Hepatocyte (in vitro differentiated cells): Measurements from ENCODE around the gene IRF7.

Experiments
- EZH2 ChIP-seq: fragments of 200-600 bp; sonication (generic); IDR thresholded peaks from 2 replicates; pipeline ENCODE4 v1.6.1; 2016; ENCODE audit warnings: antibody characterized with exemption, mild to moderate bottlenecking, borderline replicate concordance
- EZH2phosphoT487 ChIP-seq: fragments of 200-600 bp; sonication (generic); IDR thresholded peaks from one replicate; pipeline ENCODE4 v1.6.1; 2018; ENCODE audit warnings: antibody characterized with exemption, mild to moderate bottlenecking, low read depth, moderate library complexity; ENCODE audit not compliant: unreplicated experiment, severe bottlenecking
- TF ChIP-seq, protein P1 (sequence below): fragments of 200-600 bp; sonication (generic); IDR thresholded peaks from 2 replicates; pipeline ENCODE4 v1.5.1; 2016; ENCODE audit warnings: antibody characterized with exemption, mild to moderate bottlenecking; ENCODE audit not compliant: poor library complexity

DNA sequence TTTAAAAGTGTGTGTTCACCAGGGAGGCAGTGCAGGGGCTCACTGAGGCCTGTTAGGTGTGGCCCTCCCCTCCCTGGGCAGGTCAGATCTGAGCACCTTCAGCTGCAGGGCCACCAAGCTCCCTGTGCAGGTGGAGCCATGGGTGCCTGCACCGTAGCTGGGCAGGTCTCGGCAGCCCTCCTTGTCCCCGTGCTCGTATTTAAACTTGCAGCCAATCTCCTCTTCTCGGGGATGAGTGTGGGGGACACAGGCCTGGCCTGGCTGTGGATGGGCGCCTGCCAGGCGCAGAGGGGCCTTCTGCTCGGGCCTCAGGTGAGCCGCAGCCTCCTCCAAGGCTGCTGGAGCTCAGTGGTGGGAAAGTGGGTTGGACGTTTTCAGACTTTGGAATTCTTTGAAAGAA lies 20.4 kb downstream of the IRF7 start:
- TF ChIP-seq, protein P1, sequence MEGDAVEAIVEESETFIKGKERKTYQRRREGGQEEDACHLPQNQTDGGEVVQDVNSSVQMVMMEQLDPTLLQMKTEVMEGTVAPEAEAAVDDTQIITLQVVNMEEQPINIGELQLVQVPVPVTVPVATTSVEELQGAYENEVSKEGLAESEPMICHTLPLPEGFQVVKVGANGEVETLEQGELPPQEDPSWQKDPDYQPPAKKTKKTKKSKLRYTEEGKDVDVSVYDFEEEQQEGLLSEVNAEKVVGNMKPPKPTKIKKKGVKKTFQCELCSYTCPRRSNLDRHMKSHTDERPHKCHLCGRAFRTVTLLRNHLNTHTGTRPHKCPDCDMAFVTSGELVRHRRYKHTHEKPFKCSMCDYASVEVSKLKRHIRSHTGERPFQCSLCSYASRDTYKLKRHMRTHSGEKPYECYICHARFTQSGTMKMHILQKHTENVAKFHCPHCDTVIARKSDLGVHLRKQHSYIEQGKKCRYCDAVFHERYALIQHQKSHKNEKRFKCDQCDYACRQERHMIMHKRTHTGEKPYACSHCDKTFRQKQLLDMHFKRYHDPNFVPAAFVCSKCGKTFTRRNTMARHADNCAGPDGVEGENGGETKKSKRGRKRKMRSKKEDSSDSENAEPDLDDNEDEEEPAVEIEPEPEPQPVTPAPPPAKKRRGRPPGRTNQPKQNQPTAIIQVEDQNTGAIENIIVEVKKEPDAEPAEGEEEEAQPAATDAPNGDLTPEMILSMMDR = no peak
- TF ChIP-seq EZH2phosphoT487 = no peak
- TF ChIP-seq EZH2 = no peak
